Measurements from ENCODE around the gene SCN1A.
"Not testable (repeated sequence)": the region's sequence is repeated elsewhere in the genome, so short reads cannot be mapped to it uniquely, and the experiment has no call there.

Gene SCN1A

DNA sequence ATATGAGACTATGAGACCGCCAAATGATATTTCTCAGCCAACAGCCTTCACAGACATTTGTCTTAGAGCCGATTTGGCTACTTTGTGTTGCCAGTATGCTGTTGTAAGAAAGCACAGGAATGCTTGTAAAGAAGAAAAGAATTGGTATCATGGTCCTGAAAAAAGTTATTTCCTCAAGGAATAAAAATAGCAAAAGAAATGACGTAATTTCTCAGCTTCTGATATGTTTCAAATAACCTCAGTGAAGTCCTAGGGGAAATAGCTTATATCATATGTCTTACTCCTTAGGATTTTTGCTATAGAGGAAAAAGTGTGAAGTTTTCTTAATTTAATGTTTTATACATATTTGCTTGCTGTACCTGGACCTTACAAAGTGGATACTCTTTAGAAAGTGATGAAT lies 23.0 kb downstream of the SCN1A start:
- no peak for DNase-seq
- Histone ChIP-seq H3K4me3 (ENCODE audit: low read depth, low read length) (no peak overlapping the region), H3K36me3 (no peaks in the 10 kb centered on the region), H3K27ac (no peak overlapping the region), H3K27me3 (ENCODE audit: insufficient read depth, low read depth, severe bottlenecking) (no peaks in the 10 kb centered on the region), H3K9me3 (ENCODE audit: severe bottlenecking) (no peaks in the 10 kb centered on the region)
- TF ChIP-seq, protein P1, sequence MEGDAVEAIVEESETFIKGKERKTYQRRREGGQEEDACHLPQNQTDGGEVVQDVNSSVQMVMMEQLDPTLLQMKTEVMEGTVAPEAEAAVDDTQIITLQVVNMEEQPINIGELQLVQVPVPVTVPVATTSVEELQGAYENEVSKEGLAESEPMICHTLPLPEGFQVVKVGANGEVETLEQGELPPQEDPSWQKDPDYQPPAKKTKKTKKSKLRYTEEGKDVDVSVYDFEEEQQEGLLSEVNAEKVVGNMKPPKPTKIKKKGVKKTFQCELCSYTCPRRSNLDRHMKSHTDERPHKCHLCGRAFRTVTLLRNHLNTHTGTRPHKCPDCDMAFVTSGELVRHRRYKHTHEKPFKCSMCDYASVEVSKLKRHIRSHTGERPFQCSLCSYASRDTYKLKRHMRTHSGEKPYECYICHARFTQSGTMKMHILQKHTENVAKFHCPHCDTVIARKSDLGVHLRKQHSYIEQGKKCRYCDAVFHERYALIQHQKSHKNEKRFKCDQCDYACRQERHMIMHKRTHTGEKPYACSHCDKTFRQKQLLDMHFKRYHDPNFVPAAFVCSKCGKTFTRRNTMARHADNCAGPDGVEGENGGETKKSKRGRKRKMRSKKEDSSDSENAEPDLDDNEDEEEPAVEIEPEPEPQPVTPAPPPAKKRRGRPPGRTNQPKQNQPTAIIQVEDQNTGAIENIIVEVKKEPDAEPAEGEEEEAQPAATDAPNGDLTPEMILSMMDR (IDR thresholded peaks at IDR 0.05; ENCODE audit: low read depth, low read length): no peak

DNA sequence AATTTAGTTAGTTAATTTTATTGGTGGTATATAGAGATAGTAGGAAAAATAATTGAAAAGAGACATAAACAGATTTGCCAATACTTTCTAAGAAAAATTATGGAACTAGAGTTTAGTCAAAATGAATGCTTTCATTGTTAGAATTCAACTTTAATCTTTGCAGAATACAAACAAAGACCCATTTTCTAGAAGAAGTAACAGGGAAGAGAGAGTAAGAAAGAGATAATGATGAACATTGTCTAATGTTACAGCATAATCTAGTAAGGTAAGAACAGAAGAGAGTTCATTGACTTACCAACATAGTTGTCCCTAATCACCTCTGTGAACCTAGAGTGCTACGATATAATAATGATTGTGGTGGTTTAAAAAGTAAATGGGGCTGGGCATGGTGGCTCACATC lies 23.7 kb downstream of the SCN1A start:
- no peaks in the 10 kb centered on the region for H3K9me3 ChIP-seq (ENCODE audit: severe bottlenecking)
- no peaks in the 10 kb centered on the region for H3K27me3 ChIP-seq (ENCODE audit: insufficient read depth, low read depth, severe bottlenecking)
- H3K36me3 ChIP-seq: no peaks in the 10 kb centered on the region
- no peak overlapping the region for H3K4me3 ChIP-seq (ENCODE audit: low read depth, low read length)
- TF ChIP-seq, protein P1 (IDR thresholded peaks at IDR 0.05; ENCODE audit: low read depth, low read length): no peak
- no peak for DNase-seq
- no peak overlapping the region for H3K27ac ChIP-seq

DNA sequence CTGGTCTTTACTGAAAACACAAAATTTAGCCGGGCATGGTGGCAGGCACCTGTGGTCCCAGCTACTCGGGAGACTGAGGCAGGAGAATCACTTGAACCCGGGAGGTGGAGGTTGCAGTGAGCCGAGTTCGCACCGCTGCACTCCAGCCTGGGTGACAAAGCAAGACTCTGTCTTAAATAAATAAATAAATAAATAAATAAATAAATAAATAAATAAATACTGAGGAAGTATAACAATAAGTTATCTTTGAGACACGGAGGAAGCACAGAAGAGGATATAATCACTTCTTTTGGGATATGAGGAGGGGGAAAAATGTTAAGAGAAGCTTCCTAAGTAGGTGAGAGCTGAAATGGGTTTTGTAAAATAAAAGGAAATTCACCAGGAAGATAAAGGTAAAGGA lies 24.5 kb downstream of the SCN1A start:
- H3K27me3 ChIP-seq (ENCODE audit: insufficient read depth, low read depth, severe bottlenecking); H3K27ac ChIP-seq; DNase-seq; H3K9me3 ChIP-seq (ENCODE audit: severe bottlenecking); H3K4me3 ChIP-seq (ENCODE audit: low read depth, low read length); H3K36me3 ChIP-seq: not testable (repeated sequence)

DNA sequence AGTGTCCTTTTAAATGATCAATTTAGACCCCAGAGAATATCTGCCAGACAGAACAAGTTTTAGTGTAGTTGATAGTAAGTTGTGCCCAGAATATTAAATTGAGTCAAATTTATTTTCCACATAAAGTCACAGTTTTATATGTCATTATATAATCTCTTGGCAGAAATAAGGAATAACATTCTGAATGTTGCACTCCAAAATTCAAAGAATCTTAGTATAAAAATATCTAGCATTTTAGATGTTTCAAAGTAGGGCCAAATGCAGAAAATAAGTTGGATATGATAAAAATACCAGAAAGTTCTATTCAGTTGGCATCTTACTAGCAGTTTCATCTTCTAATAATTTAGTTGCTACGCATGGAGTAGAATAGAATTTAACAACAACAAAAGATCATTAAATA lies 33.5 kb downstream of the SCN1A start:
- TF ChIP-seq, protein P1 (IDR thresholded peaks at IDR 0.05; ENCODE audit: low read depth, low read length): no peak
- no peak for DNase-seq
- H3K27ac ChIP-seq: no peak overlapping the region
- H3K4me3 ChIP-seq (ENCODE audit: low read depth, low read length): no peak overlapping the region
- H3K9me3 ChIP-seq (ENCODE audit: severe bottlenecking): no peaks in the 10 kb centered on the region
- H3K36me3 ChIP-seq: no peaks in the 10 kb centered on the region
- no peaks in the 10 kb centered on the region for H3K27me3 ChIP-seq (ENCODE audit: insufficient read depth, low read depth, severe bottlenecking)

DNA sequence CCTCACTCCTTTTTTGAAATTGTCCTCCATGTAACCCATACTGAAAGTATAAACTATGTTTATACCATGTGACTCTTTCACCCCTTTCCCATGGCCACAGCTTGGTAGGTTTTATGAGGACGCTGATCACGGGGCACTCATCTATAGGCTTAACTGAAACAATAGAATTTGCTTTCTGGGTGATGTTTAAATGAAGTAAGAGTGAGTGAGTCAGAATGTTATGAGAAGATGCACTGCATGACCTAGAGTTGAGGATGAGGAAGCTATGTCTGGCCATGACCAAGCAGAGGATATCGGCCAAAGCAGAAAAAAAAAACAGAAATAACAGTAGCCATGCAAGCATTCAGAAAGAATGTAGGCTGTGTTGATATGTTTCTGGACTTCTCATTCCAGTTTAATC lies 34.9 kb downstream of the SCN1A start:
- H3K9me3 ChIP-seq (ENCODE audit: severe bottlenecking): no peaks in the 10 kb centered on the region
- H3K4me3 ChIP-seq (ENCODE audit: low read depth, low read length): no peak overlapping the region
- no peak for DNase-seq
- no peak overlapping the region for H3K27ac ChIP-seq
- TF ChIP-seq, protein P1 (IDR thresholded peaks at IDR 0.05; ENCODE audit: low read depth, low read length): no peak
- H3K36me3 ChIP-seq: no peaks in the 10 kb centered on the region
- no peaks in the 10 kb centered on the region for H3K27me3 ChIP-seq (ENCODE audit: insufficient read depth, low read depth, severe bottlenecking)

DNA sequence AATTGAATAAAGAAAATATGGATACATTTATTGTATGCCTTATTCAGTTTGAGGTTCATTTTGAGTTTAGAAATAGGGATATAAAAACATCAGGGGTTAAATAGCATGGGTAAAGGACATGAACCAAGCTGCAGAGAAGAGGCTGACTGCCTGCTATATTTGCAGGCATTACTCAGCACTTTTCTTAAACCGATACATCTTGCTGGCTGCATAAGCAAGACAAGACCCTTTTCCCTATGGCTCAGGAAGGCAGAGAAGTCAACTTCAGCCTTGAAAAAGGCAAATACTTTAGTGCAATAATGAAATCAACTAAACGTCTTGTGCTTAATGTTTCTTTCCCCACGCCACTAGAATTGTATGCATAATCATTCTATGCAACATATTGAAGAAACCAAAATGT lies 36.4 kb downstream of the SCN1A start:
- DNase-seq: no peak
- TF ChIP-seq, protein P1 (IDR thresholded peaks at IDR 0.05; ENCODE audit: low read depth, low read length): no peak
- H3K36me3 ChIP-seq: no peaks in the 10 kb centered on the region
- no peaks in the 10 kb centered on the region for H3K27me3 ChIP-seq (ENCODE audit: insufficient read depth, low read depth, severe bottlenecking)
- H3K9me3 ChIP-seq (ENCODE audit: severe bottlenecking): no peaks in the 10 kb centered on the region
- no peak overlapping the region for H3K27ac ChIP-seq
- no peak overlapping the region for H3K4me3 ChIP-seq (ENCODE audit: low read depth, low read length)
